Body of pancreas (tissue), 4 donors: ENCODE data around the gene GFI1.

Experiments used
- CTCF ChIP-seq, 7 experiments: fragments of 450-650 bp in 4 of 7; fragments of 200-600 bp in 3 of 7; sonication (generic) in 3 of 7; IDR thresholded peaks; one replicate each; pipeline ENCODE4 v1.5.1; 2016 to 2019; ENCODE audit warnings: antibody characterized with exemption in 7 of 7
- POLR2A ChIP-seq, 3 donors: fragments of 450-650 bp; IDR thresholded peaks; one replicate each; pipeline ENCODE4 v1.6.1; 2016; ENCODE audit warnings: antibody characterized with exemption in 3 of 3, mild to moderate bottlenecking in 2 of 3

- no peak for TF ChIP-seq POLR2A (IDR thresholded peaks at IDR 0.05)
- no peak for TF ChIP-seq CTCF (IDR thresholded peaks at IDR 0.05)
These were observed 56.7 kb downstream of the GFI1 start for GRCh38 chr1:92430030-92430429.
